IPS-18c (cell line): Measurements from ENCODE around the gene ARFGEF3.
"Not testable (repeated sequence)": the region's sequence is repeated elsewhere in the genome, so short reads cannot be mapped to it uniquely, and the experiment has no call there.

Source experiments
- H3K4me3 ChIP-seq: 2 replicates; pipeline ENCODE4 v1.7.0; 2013; ENCODE audit warnings: low read depth, mild to moderate bottlenecking, low read length, moderate library complexity; ENCODE audit not compliant: insufficient read depth
- H3K9me3 ChIP-seq: one replicate; pipeline ENCODE4 v1.6.1; 2013; ENCODE audit warnings: mild to moderate bottlenecking, low read length, moderate library complexity; ENCODE audit not compliant: control insufficient read depth, insufficient read depth

Gene ARFGEF3

DNA sequence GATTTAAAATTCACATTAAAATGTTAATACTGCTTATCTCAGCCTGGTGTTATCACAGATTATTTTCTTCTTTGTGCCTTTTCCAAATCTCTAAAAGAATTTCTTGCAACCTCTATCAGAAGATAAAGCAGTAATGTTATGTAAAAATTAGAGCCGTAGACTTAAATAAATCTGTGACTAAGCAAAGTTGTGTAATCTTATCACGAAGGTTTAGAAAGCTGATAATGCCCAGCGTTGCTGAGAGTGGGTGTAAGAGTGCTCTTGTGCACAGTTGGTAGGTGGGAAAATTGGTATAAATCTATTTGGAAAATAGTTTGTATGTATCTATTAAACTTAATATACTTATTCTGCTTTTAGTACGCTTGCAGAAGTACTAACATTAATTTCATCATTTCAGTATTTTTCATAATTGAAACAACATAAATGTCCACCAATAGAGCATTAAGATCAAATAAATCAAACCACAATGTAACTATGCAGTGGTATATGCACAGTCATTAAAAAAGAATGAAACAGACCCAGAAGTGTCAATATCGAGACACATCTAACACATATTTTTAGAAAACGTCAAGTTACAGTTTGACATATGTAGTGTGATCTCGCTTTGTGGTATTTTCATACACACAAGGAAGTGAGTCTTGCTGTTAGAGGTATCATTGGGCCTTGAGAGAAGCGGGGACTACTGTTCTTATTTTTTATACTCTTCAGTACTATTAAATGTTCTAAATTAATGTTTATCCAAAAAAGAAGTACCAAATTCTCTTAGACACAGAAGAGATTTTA lies 111.0 kb downstream of the ARFGEF3 start:
- no peaks in the 10 kb centered on the region for H3K9me3 ChIP-seq
- no peak overlapping the region for H3K4me3 ChIP-seq

DNA sequence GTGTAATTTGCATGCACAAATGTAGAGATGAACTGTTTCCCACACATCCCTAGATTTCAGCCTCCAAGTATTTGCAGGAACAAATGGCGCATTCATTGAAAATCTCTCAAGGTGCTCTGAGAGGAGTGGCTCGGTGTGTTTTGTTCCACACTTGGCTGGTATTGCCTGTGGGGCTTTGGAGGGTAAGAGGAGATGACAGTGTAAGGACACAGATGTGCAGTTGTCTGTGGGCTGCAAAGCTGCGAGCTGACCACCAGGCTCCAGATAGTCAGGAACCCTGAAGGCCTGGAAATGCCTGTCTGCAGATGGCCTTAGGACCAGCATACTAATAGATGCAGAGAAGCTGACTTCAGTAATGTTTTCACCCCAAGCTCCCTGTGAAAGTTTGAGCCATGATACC lies 114.2 kb downstream of the ARFGEF3 start:
- no peaks in the 10 kb centered on the region for H3K9me3 ChIP-seq
- no peak overlapping the region for H3K4me3 ChIP-seq

- H3K4me3 ChIP-seq: no peak overlapping the region
- no peaks in the 10 kb centered on the region for H3K9me3 ChIP-seq
Measured at GRCh38 chr6:138277835-138278234, 116.1 kb downstream of the ARFGEF3 start.

GRCh38 chr6:138278326-138278725 lies 116.6 kb downstream of the ARFGEF3 start:
- Histone ChIP-seq H3K9me3 (no peaks in the 10 kb centered on the region), H3K4me3 (no peak overlapping the region)

DNA sequence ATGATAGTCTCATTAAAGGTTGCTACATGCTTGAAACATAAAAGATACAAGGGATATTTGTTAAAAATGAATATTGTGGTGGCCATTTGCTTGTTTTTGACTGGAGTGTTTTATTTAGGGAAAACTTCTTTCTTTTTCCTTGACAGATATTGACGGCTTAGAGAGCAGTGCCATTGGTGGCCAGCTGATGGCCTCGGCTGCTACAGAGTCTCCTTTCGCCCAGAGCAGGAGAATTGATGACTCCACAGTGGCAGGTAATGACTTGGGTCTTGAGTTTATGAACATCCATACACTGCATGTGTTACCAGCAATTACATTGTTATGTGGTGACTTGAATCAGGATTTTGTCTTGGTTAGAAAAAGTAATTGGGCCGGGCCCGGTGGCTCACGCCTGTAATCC lies 124.1 kb downstream of the ARFGEF3 start:
- H3K4me3 ChIP-seq: no peak overlapping the region
- H3K9me3 ChIP-seq: no peaks in the 10 kb centered on the region

GRCh38 chr6:138286698-138287097 lies 125.0 kb downstream of the ARFGEF3 start:
- no peaks in the 10 kb centered on the region for H3K9me3 ChIP-seq
- no peak overlapping the region for H3K4me3 ChIP-seq

DNA sequence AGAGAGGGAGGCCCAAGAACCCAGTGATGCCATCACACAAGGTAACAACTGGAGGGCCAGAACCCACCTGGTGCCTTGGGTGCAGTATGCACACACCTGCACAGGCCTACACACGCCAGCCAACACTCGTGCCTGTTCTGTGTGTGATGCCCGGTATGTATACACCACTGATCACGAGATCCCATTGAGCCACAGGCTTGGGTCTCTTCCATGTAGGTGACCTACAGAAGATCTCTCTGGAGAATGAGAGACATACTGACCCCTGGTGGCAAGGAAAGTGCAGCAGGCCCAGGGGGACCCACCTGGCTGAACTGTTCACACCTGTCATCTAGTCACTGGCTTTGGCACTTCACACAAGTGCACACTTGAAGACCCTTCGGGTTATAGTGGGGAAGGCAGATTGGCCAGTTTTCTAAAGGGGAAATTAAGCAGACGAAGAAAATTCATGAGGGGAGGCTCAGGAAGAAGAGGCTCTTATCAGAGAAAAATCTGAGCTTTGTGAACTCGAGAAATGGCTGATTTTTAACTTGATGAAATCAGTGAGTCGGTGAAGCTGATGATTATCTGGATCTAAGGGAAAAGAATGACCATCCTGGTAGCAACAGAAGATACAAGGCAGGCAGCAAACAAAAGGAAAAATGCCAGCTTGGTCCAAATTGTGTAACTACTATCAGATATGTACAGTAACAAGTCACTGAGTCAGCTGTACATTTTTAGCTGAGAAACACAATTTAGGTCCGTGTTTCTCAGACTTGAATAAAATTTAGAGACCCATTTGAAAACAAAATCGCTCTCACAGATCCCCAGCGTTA lies 125.6 kb downstream of the ARFGEF3 start:
- Histone ChIP-seq H3K9me3 (no peaks in the 10 kb centered on the region), H3K4me3 (no peak overlapping the region)

DNA sequence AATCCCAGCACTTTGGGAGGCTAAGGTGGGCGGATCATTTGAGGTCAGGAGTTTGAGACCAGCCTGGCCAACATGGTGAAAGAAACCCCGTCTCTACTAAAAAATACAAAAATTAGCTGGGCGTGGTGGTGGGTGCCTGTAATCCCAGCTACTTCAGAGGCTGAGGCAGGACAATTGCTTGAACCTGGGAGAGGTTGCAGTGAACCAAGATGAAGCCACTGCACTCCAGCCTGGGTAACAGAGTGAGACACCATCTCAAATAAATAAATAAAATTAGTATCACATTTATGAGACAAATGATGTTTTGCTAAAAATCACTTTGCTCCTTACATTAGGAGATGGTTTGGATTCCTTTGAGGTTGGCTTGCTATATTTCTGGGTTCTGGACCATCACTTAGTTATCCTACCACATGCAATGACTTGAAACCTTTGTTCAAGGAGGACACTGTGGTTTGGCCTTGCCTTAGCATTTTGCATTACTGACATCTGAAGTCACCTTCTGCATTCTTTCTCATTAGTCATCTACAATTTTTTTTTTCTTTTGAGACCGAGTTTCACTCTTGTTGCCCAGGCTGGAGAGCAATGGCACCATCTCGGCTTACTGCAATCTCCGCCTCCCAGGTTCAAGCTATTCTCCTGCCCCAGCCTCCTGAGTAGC lies 126.8 kb downstream of the ARFGEF3 start:
- H3K9me3 ChIP-seq: not testable (repeated sequence)

GRCh38 chr6:138289739-138290138 lies 128.0 kb downstream of the ARFGEF3 start:
- H3K4me3 ChIP-seq: no peak overlapping the region

More for the DNA sequence above, 126.8 kb downstream of the ARFGEF3 start:
- not testable (repeated sequence) for H3K4me3 ChIP-seq

DNA sequence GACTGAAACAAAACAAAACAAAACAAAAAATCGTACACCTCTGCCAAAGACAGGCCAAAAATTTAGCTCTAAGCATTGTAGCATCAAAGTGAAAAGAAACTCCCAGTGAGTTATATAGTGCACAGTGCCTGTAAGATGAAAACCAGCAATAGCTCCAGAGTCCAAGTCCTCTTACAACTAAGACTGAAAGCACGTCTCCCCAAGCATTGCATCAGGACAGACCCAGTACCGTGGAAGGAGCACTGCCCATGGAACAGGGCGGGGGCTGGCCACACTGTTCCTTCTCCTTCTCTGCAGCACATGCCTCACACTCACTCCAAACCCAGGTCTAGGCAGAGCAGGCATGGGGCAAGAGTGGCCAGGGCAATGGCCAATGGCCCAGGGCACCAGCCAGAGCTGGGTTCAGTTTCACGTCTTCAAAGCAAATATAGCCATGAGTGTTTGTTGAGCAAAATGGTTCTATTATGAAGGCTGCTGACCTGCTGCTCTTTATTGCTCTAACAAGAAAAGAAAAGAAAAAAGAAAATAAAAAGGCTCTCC lies 128.8 kb downstream of the ARFGEF3 start:
- Histone ChIP-seq H3K9me3 (no peaks in the 10 kb centered on the region), H3K4me3 (no peak overlapping the region)

More at GRCh38 chr6:138289739-138290138, 128.0 kb downstream of the ARFGEF3 start:
- no peaks in the 10 kb centered on the region for H3K9me3 ChIP-seq

- Histone ChIP-seq H3K9me3 (no peaks in the 10 kb centered on the region), H3K4me3 (no peak overlapping the region)
Measured at GRCh38 chr6:138291036-138291848, 129.5 kb downstream of the ARFGEF3 start.

DNA sequence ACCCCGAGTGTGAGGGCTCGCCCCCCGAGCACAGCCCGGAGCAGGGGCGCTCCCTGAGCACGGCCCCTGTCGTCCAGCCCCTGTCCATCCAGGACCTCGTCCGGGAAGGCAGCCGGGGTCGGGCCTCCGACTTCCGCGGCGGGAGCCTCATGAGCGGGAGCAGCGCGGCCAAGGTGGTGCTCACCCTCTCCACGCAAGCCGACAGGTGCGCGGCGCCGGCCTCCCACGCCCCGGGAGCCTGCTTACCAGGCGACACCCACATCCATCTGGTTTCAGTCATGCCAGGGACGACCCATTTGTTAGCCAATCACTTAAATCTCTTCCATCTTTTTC lies 130.1 kb downstream of the ARFGEF3 start:
- H3K9me3 ChIP-seq: no peaks in the 10 kb centered on the region
- no peak overlapping the region for H3K4me3 ChIP-seq

DNA sequence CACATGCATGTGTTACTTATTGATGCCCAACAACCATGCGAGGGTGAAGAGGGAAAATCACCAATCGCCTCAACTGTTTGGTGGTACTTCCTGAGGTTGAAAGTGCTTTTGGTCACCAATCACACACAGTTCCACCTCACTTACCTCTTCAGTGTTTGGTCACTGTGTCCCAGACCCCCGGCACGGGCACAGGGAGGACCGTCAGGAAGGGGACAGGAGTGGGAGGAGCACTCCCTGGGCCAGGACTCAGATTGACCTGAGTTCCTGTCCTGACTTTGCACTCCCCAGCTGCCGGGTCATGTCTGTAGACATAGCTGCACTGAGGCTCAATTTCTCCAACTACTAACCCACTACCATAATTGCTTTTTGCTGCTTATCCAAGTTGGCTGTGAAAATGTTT lies 130.7 kb downstream of the ARFGEF3 start:
- no peaks in the 10 kb centered on the region for H3K9me3 ChIP-seq

GRCh38 chr6:138293428-138294395 lies 132.0 kb downstream of the ARFGEF3 start:
- no peaks in the 10 kb centered on the region for H3K9me3 ChIP-seq
- H3K4me3 ChIP-seq: no peak overlapping the region

More for the DNA sequence above, 130.7 kb downstream of the ARFGEF3 start:
- H3K4me3 ChIP-seq: no peak overlapping the region

DNA sequence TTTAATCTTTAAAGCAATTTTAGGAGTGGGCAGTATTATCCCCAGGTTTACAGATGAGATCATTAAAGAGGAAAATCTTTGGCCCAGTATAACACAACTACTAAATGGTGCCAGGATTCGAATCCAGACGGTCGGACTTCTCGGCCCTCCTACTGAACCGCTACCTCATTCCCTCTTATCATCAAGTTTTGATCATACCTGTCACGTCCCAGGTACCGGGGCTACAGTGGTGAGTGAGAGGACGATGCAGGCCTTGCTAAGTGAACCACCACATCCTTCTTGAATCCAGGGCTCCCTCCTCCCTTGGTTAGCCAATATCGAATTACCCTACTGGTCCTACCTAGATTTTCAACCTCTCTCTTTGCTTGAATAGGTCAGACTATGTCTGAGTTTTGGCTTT lies 134.6 kb downstream of the ARFGEF3 start:
- Histone ChIP-seq H3K4me3 (no peak overlapping the region), H3K9me3 (no peaks in the 10 kb centered on the region)

DNA sequence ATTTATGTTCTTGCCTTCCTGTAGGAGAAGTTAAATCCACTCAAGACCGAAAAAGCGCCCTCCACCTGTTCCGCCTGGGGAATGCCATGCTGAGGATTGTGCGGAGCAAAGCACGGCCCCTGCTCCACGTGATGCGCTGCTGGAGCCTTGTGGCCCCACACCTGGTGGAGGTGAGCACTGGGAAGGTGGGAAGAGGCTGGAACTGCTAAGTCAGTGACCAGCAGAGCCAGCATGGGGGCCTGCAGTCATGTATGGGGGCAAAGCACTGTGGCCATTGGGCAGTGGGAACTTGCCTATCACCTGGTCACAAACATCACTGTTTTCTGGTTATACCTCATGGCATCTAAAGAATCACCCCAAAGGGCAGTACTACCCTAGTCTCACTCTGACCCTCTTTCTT lies 135.0 kb downstream of the ARFGEF3 start:
- no peaks in the 10 kb centered on the region for H3K9me3 ChIP-seq
- H3K4me3 ChIP-seq: no peak overlapping the region
